Measurements from ENCODE around the gene UBE2B. TPM values are rescaled to one million over a fixed set of nuclear protein-coding genes. Genes with fewer than 3 reads are reported as not detected.
A peak's percentile ranks its signal among the peaks of the same experiment; 100 is the strongest.

Gene UBE2B
- total and polyA plus RNA-seq, 2 experiments from 2014 or later = 78.9 to 128 TPM

DNA sequence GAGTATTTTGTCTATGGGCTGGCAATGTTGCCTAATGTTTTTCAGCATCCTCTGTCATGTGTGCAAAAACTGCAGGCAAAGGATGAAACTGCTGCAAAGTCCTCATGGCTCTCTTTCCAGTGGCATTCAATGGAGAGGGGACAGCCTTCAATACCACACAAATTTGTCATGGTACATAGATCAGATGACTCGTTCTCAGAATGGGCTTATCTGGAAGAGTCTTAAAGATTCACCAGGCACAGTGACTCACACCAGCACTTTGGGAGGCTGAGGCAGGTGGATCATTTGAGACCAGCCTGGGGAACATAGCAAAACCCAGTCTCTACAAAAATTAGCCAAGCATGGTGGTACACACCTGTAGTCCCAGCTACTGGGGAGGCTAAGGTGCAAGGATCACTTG, 35.0 kb downstream of the UBE2B start:
- Histone ChIP-seq H4K20me1 (ENCODE audit: insufficient read depth, poor library complexity, severe bottlenecking) (peaks cover 3% of the 10 kb centered on the region), H3K9me2 (replicated peaks; ENCODE audit: insufficient read depth) (no peaks in the 10 kb centered on the region), H3K4me3 (no peak overlapping the region), H3K4me2 (no peak overlapping the region), H3K79me2 (peaks cover 30% of the 10 kb centered on the region), H3K9me3 (ENCODE audit: low read depth) (no peaks in the 10 kb centered on the region), H2AFZ (no peak overlapping the region), H3K4me1 (ENCODE audit: insufficient read depth) (peaks cover 6% of the 10 kb centered on the region), H3K36me3 (replicated peaks; ENCODE audit: insufficient read depth, low read depth) (no peaks in the 10 kb centered on the region), H3K27me3 (no peaks in the 10 kb centered on the region), H3K27ac (no peak overlapping the region)
- DNase-seq (ENCODE audit: low spot score) = no peak
- TF ChIP-seq, protein P1, sequence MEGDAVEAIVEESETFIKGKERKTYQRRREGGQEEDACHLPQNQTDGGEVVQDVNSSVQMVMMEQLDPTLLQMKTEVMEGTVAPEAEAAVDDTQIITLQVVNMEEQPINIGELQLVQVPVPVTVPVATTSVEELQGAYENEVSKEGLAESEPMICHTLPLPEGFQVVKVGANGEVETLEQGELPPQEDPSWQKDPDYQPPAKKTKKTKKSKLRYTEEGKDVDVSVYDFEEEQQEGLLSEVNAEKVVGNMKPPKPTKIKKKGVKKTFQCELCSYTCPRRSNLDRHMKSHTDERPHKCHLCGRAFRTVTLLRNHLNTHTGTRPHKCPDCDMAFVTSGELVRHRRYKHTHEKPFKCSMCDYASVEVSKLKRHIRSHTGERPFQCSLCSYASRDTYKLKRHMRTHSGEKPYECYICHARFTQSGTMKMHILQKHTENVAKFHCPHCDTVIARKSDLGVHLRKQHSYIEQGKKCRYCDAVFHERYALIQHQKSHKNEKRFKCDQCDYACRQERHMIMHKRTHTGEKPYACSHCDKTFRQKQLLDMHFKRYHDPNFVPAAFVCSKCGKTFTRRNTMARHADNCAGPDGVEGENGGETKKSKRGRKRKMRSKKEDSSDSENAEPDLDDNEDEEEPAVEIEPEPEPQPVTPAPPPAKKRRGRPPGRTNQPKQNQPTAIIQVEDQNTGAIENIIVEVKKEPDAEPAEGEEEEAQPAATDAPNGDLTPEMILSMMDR (IDR thresholded peaks at IDR 0.05; ENCODE audit: poor library complexity) = no peak
- no peak for TF ChIP-seq EZH2phosphoT487 (IDR thresholded peaks at IDR 0.05; ENCODE audit: low read depth, severe bottlenecking, unreplicated experiment)
- 68% methylated on average over 1 of the region's 1 CpG for WGBS (ENCODE audit: low lambda C conversion rate, missing lambda C conversion rate)

DNA sequence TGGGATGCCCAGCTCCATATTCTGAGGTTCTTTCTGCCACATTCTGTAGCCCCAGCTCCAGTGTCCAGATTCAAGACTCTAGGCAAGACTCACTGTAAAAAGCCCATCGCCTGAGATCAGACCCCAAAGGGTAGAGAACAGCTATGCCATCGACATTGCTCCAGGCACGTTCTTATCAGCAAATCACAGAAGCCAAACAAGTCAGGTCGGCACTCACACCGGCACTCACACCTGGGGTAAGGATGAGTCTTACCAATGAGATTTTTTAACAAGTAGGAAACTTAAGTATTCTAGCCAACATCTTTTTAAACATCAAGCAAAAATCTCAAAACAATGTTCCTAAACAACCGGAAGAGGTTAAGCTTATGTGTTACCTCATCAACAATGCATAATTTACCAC, 38.0 kb downstream of the UBE2B start:
- H3K79me2 ChIP-seq = peaks cover 40% of the 10 kb centered on the region
- H3K4me3 ChIP-seq = no peak overlapping the region
- H3K4me1 ChIP-seq (ENCODE audit: insufficient read depth) = peaks cover 16% of the 10 kb centered on the region
- H3K27me3 ChIP-seq = no peaks in the 10 kb centered on the region
- H3K27ac ChIP-seq = no peak overlapping the region
- TF ChIP-seq EZH2 (IDR thresholded peaks at IDR 0.05; ENCODE audit: borderline replicate concordance) (no peak), EZH2phosphoT487 (IDR thresholded peaks at IDR 0.05; ENCODE audit: low read depth, severe bottlenecking, unreplicated experiment) (no peak)
- TF ChIP-seq, protein P1 (IDR thresholded peaks at IDR 0.05; ENCODE audit: poor library complexity) = no peak
- H3K36me3 ChIP-seq (replicated peaks; ENCODE audit: insufficient read depth, low read depth) = no peaks in the 10 kb centered on the region
- H2AFZ ChIP-seq = no peak overlapping the region
- no peak for DNase-seq (ENCODE audit: low spot score)
- H3K9me3 ChIP-seq (ENCODE audit: low read depth) = no peaks in the 10 kb centered on the region
- WGBS (ENCODE audit: low lambda C conversion rate, missing lambda C conversion rate) = 37% methylated on average over 6 of the region's 6 CpGs
- peaks cover 3% of the 10 kb centered on the region for H4K20me1 ChIP-seq (ENCODE audit: insufficient read depth, poor library complexity, severe bottlenecking)
- no peaks in the 10 kb centered on the region for H3K9me2 ChIP-seq (replicated peaks; ENCODE audit: insufficient read depth)
- peak overlapping the region; percentile 79 for H3K4me2 ChIP-seq

DNA sequence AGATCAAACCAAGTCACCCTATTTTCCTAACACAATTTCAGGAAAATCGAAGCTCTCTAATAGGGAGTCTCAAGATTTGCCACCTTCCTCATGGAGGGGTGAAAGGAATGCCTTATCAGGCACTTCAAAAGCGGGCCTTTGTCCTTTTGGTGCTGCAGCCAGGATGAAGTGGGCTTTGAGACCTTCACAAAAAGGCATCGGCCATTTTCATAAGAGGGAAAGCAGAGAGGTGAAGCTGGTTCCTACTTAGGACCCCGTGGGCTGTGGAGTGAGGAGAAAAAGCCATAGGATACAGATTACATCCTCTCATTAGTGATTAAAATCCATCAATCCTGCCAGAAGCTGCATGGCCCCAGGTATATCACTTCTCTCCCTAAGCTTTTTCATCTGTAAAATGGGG, 39.5 kb downstream of the UBE2B start:
- Histone ChIP-seq H3K4me3 (peak overlapping the region; percentile 51), H3K9me2 (replicated peaks; ENCODE audit: insufficient read depth) (no peaks in the 10 kb centered on the region), H3K79me2 (peaks cover 34% of the 10 kb centered on the region), H3K27ac (no peak overlapping the region), H2AFZ (peak overlapping the region; percentile 59), H3K9me3 (ENCODE audit: low read depth) (no peaks in the 10 kb centered on the region), H3K36me3 (replicated peaks; ENCODE audit: insufficient read depth, low read depth) (no peaks in the 10 kb centered on the region), H3K4me1 (ENCODE audit: insufficient read depth) (peaks cover 22% of the 10 kb centered on the region), H4K20me1 (ENCODE audit: insufficient read depth, poor library complexity, severe bottlenecking) (peaks cover 3% of the 10 kb centered on the region), H3K4me2 (peak overlapping the region; percentile 79), H3K27me3 (no peaks in the 10 kb centered on the region)
- DNase-seq (ENCODE audit: low spot score) = no peak
- WGBS (ENCODE audit: low lambda C conversion rate, missing lambda C conversion rate) = 74% methylated on average over 4 of the region's 4 CpGs
- TF ChIP-seq, protein P1 (IDR thresholded peaks at IDR 0.05; ENCODE audit: poor library complexity) = no peak
- TF ChIP-seq EZH2 (IDR thresholded peaks at IDR 0.05; ENCODE audit: borderline replicate concordance) (no peak), EZH2phosphoT487 (IDR thresholded peaks at IDR 0.05; ENCODE audit: low read depth, severe bottlenecking, unreplicated experiment) (no peak)

DNA sequence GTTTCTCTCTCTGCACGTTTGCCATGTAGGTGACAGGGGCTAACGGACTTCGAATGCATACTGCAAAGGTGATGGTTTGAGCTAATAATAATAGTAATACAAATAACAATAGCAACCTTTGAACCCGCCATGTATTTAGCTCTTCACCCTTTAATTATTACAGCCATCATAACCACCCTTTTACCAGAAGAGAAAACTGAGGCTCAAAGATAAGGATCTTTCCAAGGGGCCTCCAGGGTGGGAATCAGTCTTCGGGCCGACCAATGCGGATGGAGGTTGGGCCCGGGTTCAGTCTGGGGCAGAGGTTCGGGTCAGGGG, 39.8 kb downstream of the UBE2B start:
- peak overlapping the region; percentile 79 for H3K4me2 ChIP-seq
- H3K4me3 ChIP-seq = peak overlapping the region; percentile 51
- H3K27ac ChIP-seq = peak overlapping the region; percentile 56
- no peaks in the 10 kb centered on the region for H3K9me3 ChIP-seq (ENCODE audit: low read depth)
- no peak for DNase-seq (ENCODE audit: low spot score)
- peak overlapping the region; percentile 59 for H2AFZ ChIP-seq
- peaks cover 31% of the 10 kb centered on the region for H3K79me2 ChIP-seq
- no peaks in the 10 kb centered on the region for H3K36me3 ChIP-seq (replicated peaks; ENCODE audit: insufficient read depth, low read depth)
- H3K4me1 ChIP-seq (ENCODE audit: insufficient read depth) = peaks cover 23% of the 10 kb centered on the region
- H3K27me3 ChIP-seq = no peaks in the 10 kb centered on the region
- H3K9me2 ChIP-seq (replicated peaks; ENCODE audit: insufficient read depth) = no peaks in the 10 kb centered on the region
- H4K20me1 ChIP-seq (ENCODE audit: insufficient read depth, poor library complexity, severe bottlenecking) = peaks cover 3% of the 10 kb centered on the region
- TF ChIP-seq EZH2phosphoT487 (IDR thresholded peaks at IDR 0.05; ENCODE audit: low read depth, severe bottlenecking, unreplicated experiment) (no peak), EZH2 (IDR thresholded peaks at IDR 0.05; ENCODE audit: borderline replicate concordance) (no peak)
- TF ChIP-seq, protein P1 (IDR thresholded peaks at IDR 0.05; ENCODE audit: poor library complexity) = no peak
- WGBS (ENCODE audit: low lambda C conversion rate, missing lambda C conversion rate) = 11% methylated on average over 9 of the region's 9 CpGs
